Panc1 (cell line): ENCODE results near the gene SBF2. TPM values are rescaled to one million over a fixed set of nuclear protein-coding genes. Genes with fewer than 3 reads are reported as not detected.

Source experiments
- ATAC-seq: fragments of 200-7000 bp; cut with Tn5 transposase; 2 replicates; pipeline ENCODE4 v1.9.1; 2020; ENCODE audit warnings: mild to moderate bottlenecking, moderate library complexity
- BruUV-seq: library from RNA; stranded (reverse); fragments of 400-500 nt; replicated peaks from 2 replicates; lab custom pipeline; 2021; lab: Mats Ljungman, UMichigan
- CTCF ChIA-PET: fragments of 300-600 bp; sonication (Branson Sonifier 250); formaldehyde crosslinking; loops from one replicate; lab custom pipeline; 2022; ENCODE audit warnings: antibody characterized with exemption; lab: Charles Lee
- POLR2A ChIA-PET: fragments of 300-600 bp; sonication (Branson Sonifier 250); formaldehyde crosslinking; loops from one replicate; lab custom pipeline; 2022; ENCODE audit warnings: antibody characterized with exemption; lab: Charles Lee
- DNase-seq: peaks from one replicate; pipeline ENCODE4 v3.0.0-alpha.2; 2010; ENCODE audit warnings: low read depth, low spot score
- H3K27ac ChIP-seq: 2 replicates; pipeline ENCODE4 v1.5.1; 2011; ENCODE audit warnings: mild to moderate bottlenecking, low read length, inconsistent platforms
- H3K27me3 ChIP-seq: fragments of 200-500 bp; sonication (Bioruptor generic); 2 replicates; pipeline ENCODE4 v1.6.0; 2014; ENCODE audit warnings: low read length, inconsistent platforms; ENCODE audit not compliant: control insufficient read depth, insufficient read depth
- H3K36me3 ChIP-seq: fragments of 200-500 bp; sonication (Bioruptor generic); 2 replicates; pipeline ENCODE4 v1.5.1; 2014; ENCODE audit warnings: inconsistent platforms, mild to moderate bottlenecking, low read length, moderate library complexity; ENCODE audit not compliant: control insufficient read depth, insufficient read depth
- H3K4me1 ChIP-seq: 2 replicates; pipeline ENCODE4 v1.5.1; 2011; ENCODE audit warnings: inconsistent platforms, mild to moderate bottlenecking, low read length, moderate library complexity; ENCODE audit not compliant: control insufficient read depth, insufficient read depth
- H3K4me3 ChIP-seq, 2 experiments: 2 replicates each; pipeline ENCODE4 v1.5.1; 2011 to 2012; ENCODE audit warnings: low read depth in 2 of 2, low read length in 2 of 2, mild to moderate bottlenecking in 2 of 2, inconsistent platforms in 1 of 2, moderate library complexity in 1 of 2
- H3K9me3 ChIP-seq: fragments of 200-500 bp; sonication (Bioruptor generic); 2 replicates; pipeline ENCODE4 v1.5.1; 2014; ENCODE audit warnings: low read depth, mild to moderate bottlenecking, inconsistent platforms, low read length, moderate library complexity; ENCODE audit not compliant: control insufficient read depth, insufficient read depth
- CTCF ChIP-seq: fragments of 450-650 bp; IDR thresholded peaks from 2 replicates; pipeline ENCODE4 v1.5.1; 2017; ENCODE audit warnings: mild to moderate bottlenecking
- POLR2AphosphoS5 ChIP-seq: IDR thresholded peaks from 2 replicates; pipeline ENCODE4 v1.6.1; 2012; ENCODE audit warnings: mild to moderate bottlenecking, low read depth, low read length, moderate library complexity
- REST ChIP-seq, 2 experiments: IDR thresholded peaks; 2 replicates each; pipeline ENCODE4 v1.6.1; 2011 to 2012; ENCODE audit warnings: low read depth in 2 of 2, control low read depth in 1 of 2, low read length in 1 of 2, mild to moderate bottlenecking in 1 of 2, moderate library complexity in 1 of 2; ENCODE audit not compliant: insufficient read depth in 1 of 2
- SIN3A ChIP-seq: IDR thresholded peaks from 2 replicates; pipeline ENCODE4 v1.6.1; 2012; ENCODE audit warnings: low read depth, mild to moderate bottlenecking, low read length, moderate library complexity, borderline replicate concordance; ENCODE audit not compliant: insufficient read depth
- TCF7L2 ChIP-seq: IDR thresholded peaks from 2 replicates; pipeline ENCODE4 v1.6.1; 2011; ENCODE audit warnings: mild to moderate bottlenecking, low read depth, low read length, inconsistent platforms
- in situ Hi-C: cut with HindIII; loops from 2 replicates; pipeline ENCODE4 v1.10.0; 2016; ENCODE audit warnings: low sequenced_read_pairs, low pct_unique_long_range_greater_than_20kb
- intact Hi-C: fragments of 100-400 bp; cut with micrococcal nuclease; formaldehyde crosslinking; loops from one replicate; pipeline ENCODE4 v1.10.0; 2022; ENCODE audit not compliant: unreplicated experiment
- total RNA-seq: library from RNA; stranded (reverse); gene quantifications from one replicate; pipeline ENCODE4 v1.2.1, GENCODE V29; 2021; ENCODE audit not compliant: unreplicated experiment

The SBF2 gene
- total RNA-seq, 1 experiment from 2014 or later: 65.0 TPM

GRCh38 chr11:9838961-9839360 is 455.1 kb downstream of the SBF2 start:
- H3K36me3 ChIP-seq: peaks cover 3% of the 10 kb centered on the region; the same call in 1 of the 2 replicates
- no TSS peak for BruUV-seq
- H3K4me3 ChIP-seq: no peak overlapping the region
- intact Hi-C loops: no loop called here
- no peaks in the 10 kb centered on the region for H3K9me3 ChIP-seq
- ChIA-PET CTCF (no interaction called here), POLR2A (interaction anchor here (1.1 kb wide), 1 partner anchor 80 kb away, joined by 3 read pairs; no protein-coding TSS in a partner anchor)
- no peaks in the 10 kb centered on the region for H3K27me3 ChIP-seq
- DNase-seq (no peak), ATAC-seq (peak; percentile 84)
- in situ Hi-C loops: no loop called here
- H3K4me1 ChIP-seq: peaks cover 23% of the 10 kb centered on the region
- H3K27ac ChIP-seq: peak overlapping the region; percentile 76
- no peak for TF ChIP-seq POLR2AphosphoS5
- 0 out of 4 replicates have a peak, but pooled peaks of 1 of the 2 experiments have one; percentile 26 for TF ChIP-seq REST (IDR thresholded peaks at IDR 0.05; ENCODE audit: insufficient read depth in 1 of 2, low read depth in 2 of 2, low read length in 1 of 2)
- TF ChIP-seq SIN3A: no peak
- peak; percentile 99 for TF ChIP-seq TCF7L2
- TF ChIP-seq CTCF: no peak

GRCh38 chr11:9838229-9838628 is 455.8 kb downstream of the SBF2 start:
- Histone ChIP-seq H3K27ac (peak overlapping the region; percentile 76; the same call in 1 of the 2 replicates), H3K9me3 (no peaks in the 10 kb centered on the region), H3K4me1 (peaks cover 23% of the 10 kb centered on the region), H3K4me3 (no peak overlapping the region), H3K36me3 (peaks cover 1% of the 10 kb centered on the region; the same call in 1 of the 2 replicates), H3K27me3 (no peaks in the 10 kb centered on the region)
- TSS peak; percentile 9 for BruUV-seq
- no peak for ATAC-seq
- no peak for TF ChIP-seq TCF7L2
- TF ChIP-seq SIN3A: no peak
- no peak for TF ChIP-seq CTCF
- no peak for TF ChIP-seq POLR2AphosphoS5
- no peak for TF ChIP-seq REST (IDR thresholded peaks at IDR 0.05; ENCODE audit: insufficient read depth in 1 of 2, low read depth in 2 of 2, low read length in 1 of 2)
- intact Hi-C loops (no loop called here), in situ Hi-C loops (no loop called here)
- no peak for DNase-seq
- ChIA-PET POLR2A (no interaction called here), CTCF (no interaction called here)
